B cell (primary cell): ENCODE data around the gene FRRS1. TPM values are rescaled to one million over a fixed set of nuclear protein-coding genes. Genes with fewer than 3 reads are reported as not detected.

Experiments used
- ATAC-seq: fragments of 200-7000 bp; cut with Tn5 transposase; one replicate; pipeline ENCODE4 v1.10.0; 2021; ENCODE audit warnings: low read depth, mild to moderate bottlenecking, moderate number of reproducible peaks, moderate library complexity
- CTCF ChIA-PET: fragments of 350-600 bp; sonication (Branson Sonifier 250); formaldehyde crosslinking; loops from one replicate; lab custom pipeline; 2021; ENCODE audit warnings: antibody characterized with exemption, inconsistent platforms; lab: Charles Lee
- POLR2A ChIA-PET: fragments of 350-600 bp; sonication (Branson Sonifier 250); formaldehyde crosslinking; loops from one replicate; lab custom pipeline; 2021; ENCODE audit warnings: antibody characterized with exemption; lab: Charles Lee
- DNase-seq: peaks from one replicate; pipeline ENCODE4 v3.0.0; 2013
- H2AFZ ChIP-seq: 2 replicates; pipeline ENCODE4 v1.6.1; 2012; ENCODE audit warnings: mild to moderate bottlenecking, low read depth, low read length; ENCODE audit not compliant: insufficient read depth, poor library complexity, severe bottlenecking
- H3K27ac ChIP-seq, 2 donors: 1 replicate in 1 of 2; 2 replicates in 1 of 2; pipeline ENCODE4 v1.5.1; 2012 to 2013; ENCODE audit warnings: low read length in 2 of 2, mild to moderate bottlenecking in 2 of 2, moderate library complexity in 1 of 2
- H3K27me3 ChIP-seq, 4 experiments: fragments of 200-600 bp in 1 of 4; sonication (generic) in 1 of 4; replicated peaks in 1 of 4; 1 replicate in 2 of 4; 2 replicates in 2 of 4; pipeline versions ENCODE4 v1.6.1 to v1.7.0; 2013 to 2016; ENCODE audit warnings: low read length in 3 of 4, mild to moderate bottlenecking in 2 of 4, mixed read lengths in 1 of 4, moderate library complexity in 1 of 4; ENCODE audit not compliant: insufficient read depth in 4 of 4, control insufficient read depth in 3 of 4; ENCODE audit errors: control extremely low read depth in 1 of 4
- H3K36me3 ChIP-seq, 2 experiments: replicated peaks in 1 of 2; 1 replicate in 1 of 2; 2 replicates in 1 of 2; pipeline versions ENCODE4 v1.6.1 to v1.7.1; 2013; ENCODE audit warnings: low read length in 1 of 2; ENCODE audit not compliant: insufficient read depth in 2 of 2, control insufficient read depth in 1 of 2; ENCODE audit errors: control extremely low read depth in 1 of 2, extremely low read depth in 1 of 2
- H3K4me1 ChIP-seq, 2 donors: fragments of 200-600 bp in 1 of 2; sonication (generic) in 1 of 2; 1 replicate in 1 of 2; 2 replicates in 1 of 2; pipeline versions ENCODE4 v1.5.1 to v1.6.1; 2013 to 2017; ENCODE audit warnings: low read length in 2 of 2; ENCODE audit not compliant: control insufficient read depth in 2 of 2, insufficient read depth in 2 of 2
- H3K4me2 ChIP-seq: replicated peaks from 2 replicates; pipeline ENCODE3; 2012; ENCODE audit warnings: mild to moderate bottlenecking, low read depth, low read length; ENCODE audit not compliant: poor library complexity, severe bottlenecking
- H3K4me3 ChIP-seq, 5 experiments: fragments of 200-600 bp in 1 of 5; sonication (generic) in 1 of 5; 1 replicate in 3 of 5; 2 replicates in 2 of 5; pipeline versions ENCODE4 v1.5.1 to v1.7.0; 2011 to 2016; ENCODE audit warnings: low read length in 4 of 5, mild to moderate bottlenecking in 4 of 5, low read depth in 2 of 5, control low read depth in 1 of 5, moderate library complexity in 1 of 5; ENCODE audit not compliant: insufficient read depth in 1 of 5; ENCODE audit errors: control extremely low read depth in 1 of 5, extremely low read depth in 1 of 5
- H3K79me2 ChIP-seq: fragments of 200-600 bp; sonication (generic); one replicate; pipeline ENCODE4 v1.6.0; 2016; ENCODE audit warnings: low read length; ENCODE audit not compliant: control insufficient read depth, insufficient read depth
- H3K9ac ChIP-seq: fragments of 200-600 bp; sonication (generic); 2 replicates; pipeline ENCODE4 v1.6.1; 2017; ENCODE audit warnings: mild to moderate bottlenecking, low read length, moderate library complexity
- H3K9me3 ChIP-seq, 3 donors: one replicate each; pipeline versions ENCODE4 v1.6.1 to v1.7.1; 2013; ENCODE audit warnings: low read length in 2 of 3; ENCODE audit not compliant: control insufficient read depth in 2 of 3, insufficient read depth in 1 of 3; ENCODE audit errors: control extremely low read depth in 1 of 3
- H4K20me1 ChIP-seq: 2 replicates; pipeline ENCODE4 v1.6.0; 2012; ENCODE audit warnings: mild to moderate bottlenecking, low read length; ENCODE audit not compliant: insufficient read depth, control insufficient read depth, poor library complexity, severe bottlenecking
- H3K27ac Mint-ChIP-seq: one replicate; pipeline ENCODE4 v1.8.0; 2021; ENCODE audit warnings: mixed read lengths
- H3K27me3 Mint-ChIP-seq: one replicate; pipeline ENCODE4 v1.8.0; 2021; ENCODE audit warnings: mixed read lengths
- H3K4me1 Mint-ChIP-seq: one replicate; pipeline ENCODE4 v1.8.0; 2021; ENCODE audit warnings: mixed read lengths
- H3K4me3 Mint-ChIP-seq: one replicate; pipeline ENCODE4 v1.8.0; 2021; ENCODE audit warnings: mixed read lengths
- H3K9me3 Mint-ChIP-seq: one replicate; pipeline ENCODE4 v1.8.0; 2022; ENCODE audit warnings: mixed read lengths; ENCODE audit not compliant: insufficient read depth
- CTCF ChIP-seq: fragments of 200-600 bp; IDR thresholded peaks from one replicate; pipeline ENCODE4 v1.8.0; 2022; ENCODE audit warnings: antibody characterized with exemption, mild to moderate bottlenecking
- EZH2 ChIP-seq: IDR thresholded peaks from 2 replicates; pipeline ENCODE4 v1.6.1; 2012; ENCODE audit warnings: borderline replicate concordance, low read depth, mild to moderate bottlenecking, moderate library complexity, low read length; ENCODE audit not compliant: insufficient read depth, poor library complexity, severe bottlenecking
- WGBS: methylation state at CpG from one replicate; pipeline ENCODE4 v1.1.5; 2013; ENCODE audit warnings: missing lambda C conversion rate; ENCODE audit not compliant: insufficient coverage; 5-methylcytosine and 5-hydroxymethylcytosine counted together
- intact Hi-C: fragments of 100-400 bp; cut with micrococcal nuclease; formaldehyde crosslinking; loops from one replicate; pipeline ENCODE4 v1.10.0; 2022
- polyA plus RNA-seq: library from polyadenylated mRNA; depleted of rRNA; stranded (reverse); fragments of >200 nt; gene quantifications from 2 replicates; pipeline ENCODE4 v1.2.3, GENCODE V29; 2012
- total RNA-seq, 2 donors: library from RNA; stranded (reverse); fragments of 120-200 nt in 1 of 2; gene quantifications; 1 replicate in 1 of 2; 2 replicates in 1 of 2; pipeline versions ENCODE4 v1.2.3 to v1.2.4, GENCODE V29; 2013 to 2022

The FRRS1 gene
- total and polyA plus RNA-seq, 2 donors (not counting 1 experiment from before 2014, with no cell fraction given) = 0.73 to 0.96 TPM

- no peak overlapping the region for H3K27ac Mint-ChIP-seq
- Histone ChIP-seq H3K27ac (no peak overlapping the region), H2AFZ (no peak overlapping the region), H3K4me3 (no peak overlapping the region), H3K79me2 (no peaks in the 10 kb centered on the region), H3K36me3 (no peaks in the 10 kb centered on the region), H3K4me1 (peaks cover 3 to 4% of the 10 kb centered on the region in 2 donors), H3K9ac (no peak overlapping the region), H3K27me3 (peaks cover 0 to 5% (median 0%) of the 10 kb centered on the region in 4 experiments), H3K4me2 (no peak overlapping the region), H3K9me3 (no peaks in the 10 kb centered on the region), H4K20me1 (no peaks in the 10 kb centered on the region)
- H3K4me3 Mint-ChIP-seq = no peak overlapping the region
- TF ChIP-seq EZH2 (no peak), CTCF (no peak)
- H3K27me3 Mint-ChIP-seq = peaks cover 10% of the 10 kb centered on the region
- no peaks in the 10 kb centered on the region for H3K9me3 Mint-ChIP-seq
- ChIA-PET POLR2A (no interaction called here), CTCF (no interaction called here)
- 100% methylated on average over 1 of the region's 3 CpGs for WGBS
- intact Hi-C loops = no loop called here
- DNase-seq = no peak
- H3K4me1 Mint-ChIP-seq = peaks cover 6% of the 10 kb centered on the region
- ATAC-seq = no peak
Observed at GRCh38 chr1:99768104-99768503, 1.7 kb upstream of the FRRS1 start.

- Mint-ChIP-seq H3K4me1 (peaks cover 6% of the 10 kb centered on the region), H3K27ac (no peak overlapping the region), H3K9me3 (no peaks in the 10 kb centered on the region), H3K27me3 (peaks cover 7% of the 10 kb centered on the region), H3K4me3 (peak overlapping the region; percentile 29)
- H3K27me3 ChIP-seq = peaks cover 0 to 5% (median 0%) of the 10 kb centered on the region in 4 experiments
- H3K4me1 ChIP-seq = peaks cover 3 to 4% of the 10 kb centered on the region in 2 donors
- DNase-seq (no peak), ATAC-seq (no peak)
- no peak overlapping the region for H3K27ac ChIP-seq
- H3K9ac ChIP-seq = no peak overlapping the region
- TF ChIP-seq EZH2 (no peak), CTCF (no peak)
- no peak overlapping the region for H2AFZ ChIP-seq
- no peaks in the 10 kb centered on the region for H3K9me3 ChIP-seq
- no peak overlapping the region for H3K4me2 ChIP-seq
- no peak overlapping the region for H3K4me3 ChIP-seq
- intact Hi-C loops = no loop called here
- POLR2A ChIA-PET = no interaction called here
- CTCF ChIA-PET = no interaction called here
- H4K20me1 ChIP-seq = no peaks in the 10 kb centered on the region
- H3K36me3 ChIP-seq = no peaks in the 10 kb centered on the region
- H3K79me2 ChIP-seq = no peaks in the 10 kb centered on the region
- 100% methylated on average over 1 of the region's 1 CpG for WGBS
Observed at GRCh38 chr1:99764909-99765308, 1.5 kb downstream of the FRRS1 start.
